Measurements from ENCODE around the gene PIGU. TPM values are rescaled to one million over a fixed set of nuclear protein-coding genes. Genes with fewer than 3 reads are reported as not detected.
"Not testable (repeated sequence)": the region's sequence is repeated elsewhere in the genome, so short reads cannot be mapped to it uniquely, and the experiment has no call there.

The PIGU gene
- total RNA-seq, 1 donor from 2014 or later, result 54.9 TPM

GRCh38 chr20:34526466-34526865, 150.4 kb downstream of the PIGU start:
- Mint-ChIP-seq H3K4me1 (peaks cover 36% of the 10 kb centered on the region), H3K36me3 (ENCODE audit: low read depth) (peaks cover 3% of the 10 kb centered on the region), H3K4me3 (no peak overlapping the region), H3K27ac (ENCODE audit: unreplicated experiment) (no peak overlapping the region), H3K9me3 (no peaks in the 10 kb centered on the region), H3K27me3 (ENCODE audit: low read depth) (no peaks in the 10 kb centered on the region)
- TF ChIP-seq CTCF (conservative IDR thresholded peaks at IDR 0.05), result no peak
- DNase-seq (ENCODE audit: low read depth, low spot score), result no peak

- Mint-ChIP-seq H3K36me3 (ENCODE audit: low read depth) (peaks cover 3% of the 10 kb centered on the region), H3K27me3 (ENCODE audit: low read depth) (no peaks in the 10 kb centered on the region), H3K27ac (ENCODE audit: unreplicated experiment) (peak overlapping the region; percentile 45), H3K9me3 (no peaks in the 10 kb centered on the region), H3K4me3 (peak overlapping the region; percentile 6), H3K4me1 (peaks cover 36% of the 10 kb centered on the region)
- no peak for TF ChIP-seq CTCF (conservative IDR thresholded peaks at IDR 0.05)
- no peak for DNase-seq (ENCODE audit: low read depth, low spot score)
These were observed 151.0 kb downstream of the PIGU start for GRCh38 chr20:34525709-34526416.

- peaks cover 36% of the 10 kb centered on the region for H3K4me1 Mint-ChIP-seq
- peak overlapping the region; percentile 6 for H3K4me3 Mint-ChIP-seq
- no peaks in the 10 kb centered on the region for H3K9me3 Mint-ChIP-seq
- H3K27me3 Mint-ChIP-seq (ENCODE audit: low read depth), result no peaks in the 10 kb centered on the region
- peak overlapping the region; percentile 45 for H3K27ac Mint-ChIP-seq (ENCODE audit: unreplicated experiment)
- H3K36me3 Mint-ChIP-seq (ENCODE audit: low read depth), result peaks cover 3% of the 10 kb centered on the region
- TF ChIP-seq CTCF (conservative IDR thresholded peaks at IDR 0.05), result no peak
- no peak for DNase-seq (ENCODE audit: low read depth, low spot score)
These were observed 151.6 kb downstream of the PIGU start for GRCh38 chr20:34525342-34525708.

- Mint-ChIP-seq H3K27ac (ENCODE audit: unreplicated experiment) (no peak overlapping the region), H3K4me1 (peaks cover 36% of the 10 kb centered on the region), H3K9me3 (no peaks in the 10 kb centered on the region), H3K27me3 (ENCODE audit: low read depth) (no peaks in the 10 kb centered on the region), H3K36me3 (ENCODE audit: low read depth) (peaks cover 3% of the 10 kb centered on the region), H3K4me3 (peak overlapping the region; percentile 21)
- no peak for DNase-seq (ENCODE audit: low read depth, low spot score)
- no peak for TF ChIP-seq CTCF (conservative IDR thresholded peaks at IDR 0.05)
These were observed 152.5 kb downstream of the PIGU start for GRCh38 chr20:34524426-34524825.

- peak overlapping the region; percentile 54 for H3K4me3 Mint-ChIP-seq
- H3K9me3 Mint-ChIP-seq, result no peaks in the 10 kb centered on the region
- DNase-seq (ENCODE audit: low read depth, low spot score), result peak; percentile 63
- peaks cover 41% of the 10 kb centered on the region for H3K4me1 Mint-ChIP-seq
- H3K27me3 Mint-ChIP-seq (ENCODE audit: low read depth), result no peaks in the 10 kb centered on the region
- peaks cover 3% of the 10 kb centered on the region for H3K36me3 Mint-ChIP-seq (ENCODE audit: low read depth)
- peak overlapping the region; percentile 23 for H3K27ac Mint-ChIP-seq (ENCODE audit: unreplicated experiment)
- peak; percentile 77 for TF ChIP-seq CTCF (conservative IDR thresholded peaks at IDR 0.05)
These were observed 153.7 kb downstream of the PIGU start for GRCh38 chr20:34522969-34523871.

- Mint-ChIP-seq H3K4me3 (peak overlapping the region; percentile 74), H3K4me1 (peaks cover 58% of the 10 kb centered on the region)
- H3K9me3 Mint-ChIP-seq; DNase-seq (ENCODE audit: low read depth, low spot score); H3K27me3 Mint-ChIP-seq (ENCODE audit: low read depth); H3K27ac Mint-ChIP-seq (ENCODE audit: unreplicated experiment); H3K36me3 Mint-ChIP-seq (ENCODE audit: low read depth): not testable (repeated sequence)
These were observed 157.1 kb downstream of the PIGU start for GRCh38 chr20:34519841-34520240.

GRCh38 chr20:34518863-34519262, 158.0 kb downstream of the PIGU start:
- H3K27ac Mint-ChIP-seq (ENCODE audit: unreplicated experiment); H3K27me3 Mint-ChIP-seq (ENCODE audit: low read depth); H3K36me3 Mint-ChIP-seq (ENCODE audit: low read depth); DNase-seq (ENCODE audit: low read depth, low spot score); H3K9me3 Mint-ChIP-seq: not testable (repeated sequence)
- Mint-ChIP-seq H3K4me1 (peaks cover 55% of the 10 kb centered on the region), H3K4me3 (peak overlapping the region; percentile 90)

All from neural crest cell (in vitro differentiated cells).